K562 (cell line): ENCODE results near the gene MEA1. TPM values are rescaled to one million over a fixed set of nuclear protein-coding genes. Genes with fewer than 3 reads are reported as not detected.
A peak's percentile ranks its signal among the peaks of the same experiment; 100 is the strongest.

Source experiments
- BCLAF1 ChIP-seq, 2 experiments: fragments of 450-650 bp in 1 of 2; IDR thresholded peaks; 2 replicates each; pipeline ENCODE4 v1.6.1; 2011 to 2017; ENCODE audit warnings: low read depth in 2 of 2, antibody characterized with exemption in 1 of 2, borderline replicate concordance in 1 of 2, low read length in 1 of 2, mild to moderate bottlenecking in 1 of 2, mixed read lengths in 1 of 2; ENCODE audit not compliant: control insufficient read depth in 1 of 2
- HDAC6 ChIP-seq: IDR thresholded peaks from 2 replicates; pipeline ENCODE4 v1.6.1; 2012; ENCODE audit warnings: low read depth, mild to moderate bottlenecking, control low read depth, inconsistent platforms, low read length, moderate library complexity
- NRF1 ChIP-seq, 2 experiments: fragments of 450-650 bp; IDR thresholded peaks in 1 of 2; conservative IDR thresholded peaks in 1 of 2; 2 replicates each; pipeline ENCODE4 v1.6.1; 2014; ENCODE audit warnings: mild to moderate bottlenecking in 2 of 2
- polyA plus RNA-seq, 8 experiments: library from polyadenylated mRNA; depleted of rRNA in 4 of 8; stranded (reverse) in 5 of 8; unstranded in 3 of 8; fragments of >200 nt; fragmentation: Nextera tagmentation in 2 of 8; fragmentation: Illumina TruSeq in 1 of 8; extraction: Ambion mirVana in 2 of 8; extraction: Trizol in 1 of 8; gene quantifications; 2 replicates each; pipeline versions ENCODE4 v1.2.1 to v1.2.3, GENCODE V29; 2011 to 2014; ENCODE audit warnings: inconsistent platforms in 1 of 8, missing spikeins in 1 of 8
- total RNA-seq, 7 experiments: library from RNA; depleted of rRNA in 6 of 7; stranded (reverse); fragments of >200 nt in 6 of 7; fragmentation: Illumina TruSeq in 2 of 7; extraction: Trizol in 2 of 7; gene quantifications; 2 replicates each; pipeline versions ENCODE4 v1.2.1 to v1.2.3, GENCODE V29; 2011 to 2021; ENCODE audit warnings: low replicate concordance in 1 of 7
- TF ChIP-seq, protein P1 (sequence below): IDR thresholded peaks from 3 replicates; pipeline ENCODE4 v1.6.1; 2011; ENCODE audit warnings: borderline replicate concordance, mild to moderate bottlenecking; ENCODE audit not compliant: insufficient read length, insufficient read depth
- TF ChIP-seq, protein P2 (sequence below): sonication (generic); formaldehyde crosslinking; IDR thresholded peaks from 2 replicates; pipeline ENCODE4 v1.8.0; 2022; ENCODE audit warnings: mild to moderate bottlenecking, missing genetic modification reagents
- TF ChIP-seq, protein P3 (sequence below): fragments of 450-650 bp; IDR thresholded peaks from 2 replicates; pipeline ENCODE4 v1.6.1; 2016; ENCODE audit warnings: low read depth

The MEA1 gene
- total and polyA plus RNA-seq, 9 of the 15 experiments (the other 6 are each of a cell fraction or from before 2014, with no cell fraction given): 86.8 to 210 (median 152) TPM

DNA sequence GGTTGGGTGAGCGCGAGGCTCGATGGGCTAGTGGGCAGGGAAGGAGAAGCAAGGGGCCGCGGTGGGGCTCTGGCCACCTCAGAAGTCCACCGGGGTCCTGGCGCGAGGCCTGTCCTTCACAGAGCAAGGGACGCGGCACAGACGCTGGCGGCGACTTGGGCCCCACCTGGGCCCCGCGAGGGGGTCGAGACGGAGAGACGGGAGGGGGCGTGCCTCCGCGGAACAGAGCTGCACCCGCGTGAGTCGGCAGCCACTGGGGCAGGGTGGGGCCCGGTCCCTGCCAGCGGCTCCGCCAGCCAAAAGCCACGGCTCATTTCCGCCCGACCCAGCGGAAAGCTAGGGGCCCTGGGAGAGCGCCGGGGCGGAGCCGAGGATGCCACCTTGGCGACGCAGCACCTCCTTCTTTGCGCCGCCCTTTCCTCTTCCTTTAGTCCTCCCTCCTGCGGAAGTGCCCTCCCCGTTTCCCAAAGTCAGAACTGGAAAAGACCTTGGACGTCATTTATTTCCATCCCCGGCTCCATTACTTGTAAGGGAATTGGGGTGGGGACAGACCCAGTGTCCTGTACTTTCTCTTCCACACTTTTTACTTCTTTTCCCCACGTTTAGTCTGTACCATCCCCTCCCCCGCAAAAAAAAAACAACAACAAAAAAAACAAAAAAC is 39.9 kb upstream of the MEA1 start, which contains the start of gene CUL7 (continued):
- TF ChIP-seq, protein P1, sequence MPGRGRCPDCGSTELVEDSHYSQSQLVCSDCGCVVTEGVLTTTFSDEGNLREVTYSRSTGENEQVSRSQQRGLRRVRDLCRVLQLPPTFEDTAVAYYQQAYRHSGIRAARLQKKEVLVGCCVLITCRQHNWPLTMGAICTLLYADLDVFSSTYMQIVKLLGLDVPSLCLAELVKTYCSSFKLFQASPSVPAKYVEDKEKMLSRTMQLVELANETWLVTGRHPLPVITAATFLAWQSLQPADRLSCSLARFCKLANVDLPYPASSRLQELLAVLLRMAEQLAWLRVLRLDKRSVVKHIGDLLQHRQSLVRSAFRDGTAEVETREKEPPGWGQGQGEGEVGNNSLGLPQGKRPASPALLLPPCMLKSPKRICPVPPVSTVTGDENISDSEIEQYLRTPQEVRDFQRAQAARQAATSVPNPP: no peak
- peak in 1 of 2 experiments; percentile 28; a peak in 1 of 4 replicates for TF ChIP-seq BCLAF1 (IDR thresholded peaks at IDR 0.05; ENCODE audit: borderline replicate concordance in 1 of 2, control insufficient read depth in 1 of 2, low read depth in 2 of 2, low read length in 1 of 2)
- TF ChIP-seq, protein P2, sequence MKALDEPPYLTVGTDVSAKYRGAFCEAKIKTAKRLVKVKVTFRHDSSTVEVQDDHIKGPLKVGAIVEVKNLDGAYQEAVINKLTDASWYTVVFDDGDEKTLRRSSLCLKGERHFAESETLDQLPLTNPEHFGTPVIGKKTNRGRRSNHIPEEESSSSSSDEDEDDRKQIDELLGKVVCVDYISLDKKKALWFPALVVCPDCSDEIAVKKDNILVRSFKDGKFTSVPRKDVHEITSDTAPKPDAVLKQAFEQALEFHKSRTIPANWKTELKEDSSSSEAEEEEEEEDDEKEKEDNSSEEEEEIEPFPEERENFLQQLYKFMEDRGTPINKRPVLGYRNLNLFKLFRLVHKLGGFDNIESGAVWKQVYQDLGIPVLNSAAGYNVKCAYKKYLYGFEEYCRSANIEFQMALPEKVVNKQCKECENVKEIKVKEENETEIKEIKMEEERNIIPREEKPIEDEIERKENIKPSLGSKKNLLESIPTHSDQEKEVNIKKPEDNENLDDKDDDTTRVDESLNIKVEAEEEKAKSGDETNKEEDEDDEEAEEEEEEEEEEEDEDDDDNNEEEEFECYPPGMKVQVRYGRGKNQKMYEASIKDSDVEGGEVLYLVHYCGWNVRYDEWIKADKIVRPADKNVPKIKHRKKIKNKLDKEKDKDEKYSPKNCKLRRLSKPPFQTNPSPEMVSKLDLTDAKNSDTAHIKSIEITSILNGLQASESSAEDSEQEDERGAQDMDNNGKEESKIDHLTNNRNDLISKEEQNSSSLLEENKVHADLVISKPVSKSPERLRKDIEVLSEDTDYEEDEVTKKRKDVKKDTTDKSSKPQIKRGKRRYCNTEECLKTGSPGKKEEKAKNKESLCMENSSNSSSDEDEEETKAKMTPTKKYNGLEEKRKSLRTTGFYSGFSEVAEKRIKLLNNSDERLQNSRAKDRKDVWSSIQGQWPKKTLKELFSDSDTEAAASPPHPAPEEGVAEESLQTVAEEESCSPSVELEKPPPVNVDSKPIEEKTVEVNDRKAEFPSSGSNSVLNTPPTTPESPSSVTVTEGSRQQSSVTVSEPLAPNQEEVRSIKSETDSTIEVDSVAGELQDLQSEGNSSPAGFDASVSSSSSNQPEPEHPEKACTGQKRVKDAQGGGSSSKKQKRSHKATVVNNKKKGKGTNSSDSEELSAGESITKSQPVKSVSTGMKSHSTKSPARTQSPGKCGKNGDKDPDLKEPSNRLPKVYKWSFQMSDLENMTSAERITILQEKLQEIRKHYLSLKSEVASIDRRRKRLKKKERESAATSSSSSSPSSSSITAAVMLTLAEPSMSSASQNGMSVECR (CRISPR knock-in tag): peak; percentile 96
- TF ChIP-seq, protein P3, sequence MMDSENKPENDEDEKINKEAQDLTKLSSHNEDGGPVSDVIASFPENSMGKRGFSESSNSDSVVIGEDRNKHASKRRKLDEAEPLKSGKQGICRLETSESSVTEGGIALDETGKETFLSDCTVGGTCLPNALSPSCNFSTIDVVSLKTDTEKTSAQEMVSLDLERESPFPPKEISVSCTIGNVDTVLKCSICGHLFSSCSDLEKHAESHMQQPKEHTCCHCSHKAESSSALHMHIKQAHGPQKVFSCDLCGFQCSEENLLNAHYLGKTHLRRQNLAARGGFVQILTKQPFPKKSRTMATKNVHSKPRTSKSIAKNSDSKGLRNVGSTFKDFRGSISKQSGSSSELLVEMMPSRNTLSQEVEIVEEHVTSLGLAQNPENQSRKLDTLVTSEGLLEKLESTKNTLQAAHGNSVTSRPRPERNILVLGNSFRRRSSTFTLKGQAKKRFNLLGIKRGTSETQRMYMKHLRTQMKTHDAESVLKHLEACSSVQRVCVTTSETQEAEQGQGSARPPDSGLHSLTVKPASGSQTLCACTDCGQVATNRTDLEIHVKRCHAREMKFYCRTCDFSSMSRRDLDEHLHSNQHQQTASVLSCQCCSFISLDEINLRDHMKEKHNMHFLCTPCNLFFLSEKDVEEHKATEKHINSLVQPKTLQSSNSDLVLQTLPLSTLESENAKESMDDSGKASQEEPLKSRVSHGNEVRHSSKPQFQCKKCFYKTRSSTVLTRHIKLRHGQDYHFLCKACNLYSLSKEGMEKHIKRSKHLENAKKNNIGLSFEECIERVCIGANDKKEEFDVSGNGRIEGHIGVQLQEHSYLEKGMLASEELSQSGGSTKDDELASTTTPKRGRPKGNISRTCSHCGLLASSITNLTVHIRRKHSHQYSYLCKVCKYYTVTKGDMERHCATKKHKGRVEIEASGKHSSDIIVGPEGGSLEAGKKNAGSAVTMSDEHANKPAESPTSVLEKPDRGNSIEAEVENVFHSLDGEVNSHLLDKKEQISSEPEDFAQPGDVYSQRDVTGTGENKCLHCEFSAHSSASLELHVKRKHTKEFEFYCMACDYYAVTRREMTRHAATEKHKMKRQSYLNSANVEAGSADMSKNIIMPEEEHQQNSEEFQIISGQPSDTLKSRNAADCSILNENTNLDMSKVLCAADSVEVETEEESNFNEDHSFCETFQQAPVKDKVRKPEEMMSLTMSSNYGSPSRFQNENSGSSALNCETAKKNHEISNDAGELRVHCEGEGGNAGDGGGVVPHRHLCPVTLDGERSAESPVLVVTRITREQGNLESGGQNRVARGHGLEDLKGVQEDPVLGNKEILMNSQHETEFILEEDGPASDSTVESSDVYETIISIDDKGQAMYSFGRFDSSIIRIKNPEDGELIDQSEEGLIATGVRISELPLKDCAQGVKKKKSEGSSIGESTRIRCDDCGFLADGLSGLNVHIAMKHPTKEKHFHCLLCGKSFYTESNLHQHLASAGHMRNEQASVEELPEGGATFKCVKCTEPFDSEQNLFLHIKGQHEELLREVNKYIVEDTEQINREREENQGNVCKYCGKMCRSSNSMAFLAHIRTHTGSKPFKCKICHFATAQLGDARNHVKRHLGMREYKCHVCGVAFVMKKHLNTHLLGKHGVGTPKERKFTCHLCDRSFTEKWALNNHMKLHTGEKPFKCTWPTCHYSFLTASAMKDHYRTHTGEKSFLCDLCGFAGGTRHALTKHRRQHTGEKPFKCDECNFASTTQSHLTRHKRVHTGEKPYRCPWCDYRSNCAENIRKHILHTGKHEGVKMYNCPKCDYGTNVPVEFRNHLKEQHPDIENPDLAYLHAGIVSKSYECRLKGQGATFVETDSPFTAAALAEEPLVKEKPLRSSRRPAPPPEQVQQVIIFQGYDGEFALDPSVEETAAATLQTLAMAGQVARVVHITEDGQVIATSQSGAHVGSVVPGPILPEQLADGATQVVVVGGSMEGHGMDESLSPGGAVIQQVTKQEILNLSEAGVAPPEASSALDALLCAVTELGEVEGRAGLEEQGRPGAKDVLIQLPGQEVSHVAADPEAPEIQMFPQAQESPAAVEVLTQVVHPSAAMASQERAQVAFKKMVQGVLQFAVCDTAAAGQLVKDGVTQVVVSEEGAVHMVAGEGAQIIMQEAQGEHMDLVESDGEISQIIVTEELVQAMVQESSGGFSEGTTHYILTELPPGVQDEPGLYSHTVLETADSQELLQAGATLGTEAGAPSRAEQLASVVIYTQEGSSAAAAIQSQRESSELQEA: peak; percentile 16; the same call in 1 of the 2 replicates
- peak; percentile 78 to 81 for TF ChIP-seq NRF1 (conservative IDR thresholded peaks at IDR 0.05 in 1 of 2, IDR thresholded peaks at IDR 0.05 in 1 of 2)
- peak; percentile 87; the same call in 1 of the 2 replicates for TF ChIP-seq HDAC6
